Measurements from ENCODE around the gene DCTN4. TPM values are rescaled to one million over a fixed set of nuclear protein-coding genes. Genes with fewer than 3 reads are reported as not detected.

The DCTN4 gene
- polyA plus RNA-seq, 3 donors, result 14.6 to 34.4 (median 16.3) TPM

- H3K79me2 ChIP-seq (ENCODE audit: insufficient read depth, low read length), result peaks cover 60% of the 10 kb centered on the region
- H3K27me3 Mint-ChIP-seq (ENCODE audit: low read depth in 3 of 3), result peaks cover 0 to 1% (median 0%) of the 10 kb centered on the region in 3 donors
- H3K27me3 ChIP-seq (ENCODE audit: control insufficient read depth in 2 of 2, insufficient read depth in 2 of 2, low read length in 2 of 2), result no peaks in the 10 kb centered on the region
- H3K4me1 ChIP-seq (ENCODE audit: control insufficient read depth in 1 of 2, insufficient read depth in 2 of 2, low read length in 2 of 2), result peaks cover 60 to 65% of the 10 kb centered on the region in 2 donors
- no peak for TF ChIP-seq CTCF (IDR thresholded peaks at IDR 0.05)
- peak overlapping the region; percentile 83 for H3K9ac ChIP-seq (ENCODE audit: insufficient read depth, low read length, poor library complexity, severe bottlenecking)
- H3K4me3 ChIP-seq (replicated peaks in 1 of 3; ENCODE audit: low read depth in 2 of 3, low read length in 3 of 3), result peak overlapping the region; percentile 22 to 96 (median 59)
- H3K36me3 Mint-ChIP-seq, result peaks cover 25 to 28% of the 10 kb centered on the region in 2 donors
- no peak overlapping the region for H3K4me3 Mint-ChIP-seq
- peaks cover 20 to 23% of the 10 kb centered on the region in 2 donors for H3K36me3 ChIP-seq (replicated peaks in 1 of 2; ENCODE audit: control insufficient read depth in 1 of 2, insufficient read depth in 2 of 2, low read length in 2 of 2)
- H3K9me3 Mint-ChIP-seq, result no peaks in the 10 kb centered on the region
- peak overlapping the region; percentile 89 to 98 for H3K27ac ChIP-seq (ENCODE audit: low read depth in 1 of 2, low read length in 2 of 2)
- peaks cover 11% of the 10 kb centered on the region for H4K20me1 ChIP-seq (ENCODE audit: insufficient read depth, low read length)
- no peak overlapping the region for H3K27ac Mint-ChIP-seq
- intact Hi-C loops (cut with micrococcal nuclease), result loop anchor here in 1 of 2 donors (10.0 kb wide), 1 partner anchor 54 kb away; the partner anchor contains the start of gene RBM22
- peaks cover 45% of the 10 kb centered on the region for H3K4me1 Mint-ChIP-seq
- DNase-seq, result no peak
- H2AFZ ChIP-seq (ENCODE audit: insufficient read depth, low read depth, low read length, poor library complexity, severe bottlenecking), result peak overlapping the region; percentile 76
- WGBS (ENCODE audit: insufficient coverage), result 78% methylated on average over 3 of the region's 4 CpGs
- peak overlapping the region; percentile 90 for H3K4me2 ChIP-seq (replicated peaks; ENCODE audit: extremely low read depth, low read length, poor library complexity, severe bottlenecking)
- H3K9me3 ChIP-seq (replicated peaks in 1 of 2; ENCODE audit: control insufficient read depth in 1 of 2, insufficient read depth in 1 of 2, low read length in 2 of 2), result no peaks in the 10 kb centered on the region
Measured at GRCh38 chr5:150759334-150759583, 442 bp upstream of the DCTN4 start.

GRCh38 chr5:150758203-150758530, 650 bp downstream of the DCTN4 start:
- H3K9me3 Mint-ChIP-seq, result no peaks in the 10 kb centered on the region
- 0% methylated on average over 11 of the region's 12 CpGs for WGBS (ENCODE audit: insufficient coverage)
- H3K4me3 ChIP-seq (replicated peaks in 1 of 3; ENCODE audit: low read depth in 2 of 3, low read length in 3 of 3), result peak overlapping the region; percentile 59 to 96 (median 86)
- no peak overlapping the region for H3K27ac Mint-ChIP-seq
- intact Hi-C loops (cut with micrococcal nuclease), result loop anchor here in 1 of 2 donors (10.0 kb wide), 1 partner anchor 53 kb away; the partner anchor contains the start of gene RBM22
- H3K36me3 ChIP-seq (replicated peaks in 1 of 2; ENCODE audit: control insufficient read depth in 1 of 2, insufficient read depth in 2 of 2, low read length in 2 of 2), result peaks cover 30 to 34% of the 10 kb centered on the region in 2 donors
- H3K4me2 ChIP-seq (replicated peaks; ENCODE audit: extremely low read depth, low read length, poor library complexity, severe bottlenecking), result peak overlapping the region; percentile 90
- H3K4me1 ChIP-seq (ENCODE audit: control insufficient read depth in 1 of 2, insufficient read depth in 2 of 2, low read length in 2 of 2), result peaks cover 49 to 54% of the 10 kb centered on the region in 2 donors
- no peak overlapping the region for H3K4me3 Mint-ChIP-seq
- H3K27me3 Mint-ChIP-seq (ENCODE audit: low read depth in 3 of 3), result peaks cover 0 to 1% (median 0%) of the 10 kb centered on the region in 3 donors
- peak overlapping the region; percentile 83 for H3K9ac ChIP-seq (ENCODE audit: insufficient read depth, low read length, poor library complexity, severe bottlenecking)
- peaks cover 22% of the 10 kb centered on the region for H4K20me1 ChIP-seq (ENCODE audit: insufficient read depth, low read length)
- DNase-seq, result no peak
- peaks cover 35% of the 10 kb centered on the region for H3K4me1 Mint-ChIP-seq
- H3K79me2 ChIP-seq (ENCODE audit: insufficient read depth, low read length), result peaks cover 71% of the 10 kb centered on the region
- peak overlapping the region; percentile 76 for H2AFZ ChIP-seq (ENCODE audit: insufficient read depth, low read depth, low read length, poor library complexity, severe bottlenecking)
- TF ChIP-seq CTCF (IDR thresholded peaks at IDR 0.05), result no peak
- H3K36me3 Mint-ChIP-seq, result peaks cover 36 to 39% of the 10 kb centered on the region in 2 donors
- peak overlapping the region; percentile 89 to 98 for H3K27ac ChIP-seq (ENCODE audit: low read depth in 1 of 2, low read length in 2 of 2)
- H3K27me3 ChIP-seq (ENCODE audit: control insufficient read depth in 2 of 2, insufficient read depth in 2 of 2, low read length in 2 of 2), result no peaks in the 10 kb centered on the region
- no peaks in the 10 kb centered on the region for H3K9me3 ChIP-seq (replicated peaks in 1 of 2; ENCODE audit: control insufficient read depth in 1 of 2, insufficient read depth in 1 of 2, low read length in 2 of 2)

Measured in CD14-positive monocyte (primary cell).